ENCODE data around the gene NECTIN4. TPM values are rescaled to one million over a fixed set of nuclear protein-coding genes. Genes with fewer than 3 reads are reported as not detected.
A peak's percentile ranks its signal among the peaks of the same experiment; 100 is the strongest.
"Not testable (repeated sequence)": the region's sequence is repeated elsewhere in the genome, so short reads cannot be mapped to it uniquely, and the experiment has no call there.

NECTIN4 gene
- total RNA-seq, 1 donor = under 0.01 TPM

- no peaks in the 10 kb centered on the region for H3K4me1 ChIP-seq (ENCODE audit: insufficient read depth, low read length)
- no peak for TF ChIP-seq CTCF (IDR thresholded peaks at IDR 0.05; ENCODE audit: extremely low read depth, low read depth, low read length)
- H3K4me2 ChIP-seq (ENCODE audit: insufficient read depth, low read length) = no peak overlapping the region
- no peaks in the 10 kb centered on the region for H4K20me1 ChIP-seq (ENCODE audit: insufficient read depth, low read length)
- no peak for DNase-seq (ENCODE audit: insufficient read length, low spot score, missing footprints)
- H3K27me3 ChIP-seq (ENCODE audit: insufficient read depth, low read length) = peaks cover 3% of the 10 kb centered on the region
- H2AFZ ChIP-seq (ENCODE audit: low read length) = no peak overlapping the region
- H3K27ac ChIP-seq (ENCODE audit: low read depth, low read length) = no peak overlapping the region
- no peaks in the 10 kb centered on the region for H3K9me3 ChIP-seq (ENCODE audit: low read depth, low read length)
- H3K79me2 ChIP-seq (ENCODE audit: insufficient read depth, low read length) = no peaks in the 10 kb centered on the region
- H3K36me3 ChIP-seq (ENCODE audit: insufficient read depth, low read length) = no peaks in the 10 kb centered on the region
- H3K4me3 ChIP-seq (ENCODE audit: insufficient read depth, low read length) = no peak overlapping the region
These were observed 20.1 kb downstream of the NECTIN4 start for GRCh38 chr1:161069241-161069640.

GRCh38 chr1:161068306-161069234 is 20.8 kb downstream of the NECTIN4 start:
- Histone ChIP-seq H3K36me3 (ENCODE audit: insufficient read depth, low read length) (no peaks in the 10 kb centered on the region), H3K4me3 (ENCODE audit: insufficient read depth, low read length) (no peak overlapping the region), H3K79me2 (ENCODE audit: insufficient read depth, low read length) (no peaks in the 10 kb centered on the region), H3K4me2 (ENCODE audit: insufficient read depth, low read length) (no peak overlapping the region), H3K27ac (ENCODE audit: low read depth, low read length) (no peak overlapping the region), H2AFZ (ENCODE audit: low read length) (peak overlapping the region; percentile 35), H3K27me3 (ENCODE audit: insufficient read depth, low read length) (peaks cover 8% of the 10 kb centered on the region), H3K4me1 (ENCODE audit: insufficient read depth, low read length) (no peaks in the 10 kb centered on the region), H4K20me1 (ENCODE audit: insufficient read depth, low read length) (no peaks in the 10 kb centered on the region), H3K9me3 (ENCODE audit: low read depth, low read length) (no peaks in the 10 kb centered on the region)
- peak; percentile 66 for DNase-seq (ENCODE audit: insufficient read length, low spot score, missing footprints)
- no peak for TF ChIP-seq CTCF (IDR thresholded peaks at IDR 0.05; ENCODE audit: extremely low read depth, low read depth, low read length)

- Histone ChIP-seq H4K20me1 (ENCODE audit: insufficient read depth, low read length) (no peaks in the 10 kb centered on the region), H3K4me3 (ENCODE audit: insufficient read depth, low read length) (no peak overlapping the region), H3K36me3 (ENCODE audit: insufficient read depth, low read length) (no peaks in the 10 kb centered on the region), H3K9me3 (ENCODE audit: low read depth, low read length) (no peaks in the 10 kb centered on the region), H3K4me2 (ENCODE audit: insufficient read depth, low read length) (no peak overlapping the region), H3K27ac (ENCODE audit: low read depth, low read length) (no peak overlapping the region), H3K27me3 (ENCODE audit: insufficient read depth, low read length) (peaks cover 11% of the 10 kb centered on the region), H2AFZ (ENCODE audit: low read length) (no peak overlapping the region), H3K4me1 (ENCODE audit: insufficient read depth, low read length) (no peaks in the 10 kb centered on the region), H3K79me2 (ENCODE audit: insufficient read depth, low read length) (no peaks in the 10 kb centered on the region)
- no peak for DNase-seq (ENCODE audit: insufficient read length, low spot score, missing footprints)
- no peak for TF ChIP-seq CTCF (IDR thresholded peaks at IDR 0.05; ENCODE audit: extremely low read depth, low read depth, low read length)
These were observed 22.7 kb downstream of the NECTIN4 start for GRCh38 chr1:161066694-161067093.

- not testable (repeated sequence) for H3K36me3 ChIP-seq (ENCODE audit: insufficient read depth, low read length); H3K27ac ChIP-seq (ENCODE audit: low read depth, low read length); DNase-seq (ENCODE audit: insufficient read length, low spot score, missing footprints); H3K4me1 ChIP-seq (ENCODE audit: insufficient read depth, low read length); H3K4me3 ChIP-seq (ENCODE audit: insufficient read depth, low read length); H3K4me2 ChIP-seq (ENCODE audit: insufficient read depth, low read length); H2AFZ ChIP-seq (ENCODE audit: low read length); H4K20me1 ChIP-seq (ENCODE audit: insufficient read depth, low read length); H3K9me3 ChIP-seq (ENCODE audit: low read depth, low read length); H3K79me2 ChIP-seq (ENCODE audit: insufficient read depth, low read length)
- H3K27me3 ChIP-seq (ENCODE audit: insufficient read depth, low read length) = peaks cover 11% of the 10 kb centered on the region
These were observed 23.7 kb downstream of the NECTIN4 start for GRCh38 chr1:161065681-161066080.

- not testable (repeated sequence) for H3K36me3 ChIP-seq (ENCODE audit: insufficient read depth, low read length); H3K27ac ChIP-seq (ENCODE audit: low read depth, low read length); H3K9me3 ChIP-seq (ENCODE audit: low read depth, low read length)
These were observed 25.4 kb downstream of the NECTIN4 start for GRCh38 chr1:161063936-161064335.

More at GRCh38 chr1:161063936-161064335, 25.4 kb downstream of the NECTIN4 start:
- H4K20me1 ChIP-seq (ENCODE audit: insufficient read depth, low read length); DNase-seq (ENCODE audit: insufficient read length, low spot score, missing footprints); H3K4me2 ChIP-seq (ENCODE audit: insufficient read depth, low read length); H3K79me2 ChIP-seq (ENCODE audit: insufficient read depth, low read length); H3K4me3 ChIP-seq (ENCODE audit: insufficient read depth, low read length); H2AFZ ChIP-seq (ENCODE audit: low read length); H3K4me1 ChIP-seq (ENCODE audit: insufficient read depth, low read length): not testable (repeated sequence)
- H3K27me3 ChIP-seq (ENCODE audit: insufficient read depth, low read length) = peaks cover 11% of the 10 kb centered on the region
